ENCODE measurements around the gene IFT74.

GRCh38 chr9:26946753-26947727 lies 9.2 kb upstream of the IFT74 start, which contains the start of gene PLAA:
- TF ChIP-seq POLR2A (IDR thresholded peaks at IDR 0.05) (peak in 1 of 2 donors; percentile 66), CTCF (IDR thresholded peaks at IDR 0.05) (peak in 3 of 6 experiments; percentile 24 to 42 (median 35))
